ENCODE results near the gene IZUMO2. TPM values are rescaled to one million over a fixed set of nuclear protein-coding genes. Genes with fewer than 3 reads are reported as not detected.
"Not testable (repeated sequence)": the region's sequence is repeated elsewhere in the genome, so short reads cannot be mapped to it uniquely, and the experiment has no call there.

Gene IZUMO2
- total RNA-seq, 1 experiment from 2014 or later, result not detected

DNA sequence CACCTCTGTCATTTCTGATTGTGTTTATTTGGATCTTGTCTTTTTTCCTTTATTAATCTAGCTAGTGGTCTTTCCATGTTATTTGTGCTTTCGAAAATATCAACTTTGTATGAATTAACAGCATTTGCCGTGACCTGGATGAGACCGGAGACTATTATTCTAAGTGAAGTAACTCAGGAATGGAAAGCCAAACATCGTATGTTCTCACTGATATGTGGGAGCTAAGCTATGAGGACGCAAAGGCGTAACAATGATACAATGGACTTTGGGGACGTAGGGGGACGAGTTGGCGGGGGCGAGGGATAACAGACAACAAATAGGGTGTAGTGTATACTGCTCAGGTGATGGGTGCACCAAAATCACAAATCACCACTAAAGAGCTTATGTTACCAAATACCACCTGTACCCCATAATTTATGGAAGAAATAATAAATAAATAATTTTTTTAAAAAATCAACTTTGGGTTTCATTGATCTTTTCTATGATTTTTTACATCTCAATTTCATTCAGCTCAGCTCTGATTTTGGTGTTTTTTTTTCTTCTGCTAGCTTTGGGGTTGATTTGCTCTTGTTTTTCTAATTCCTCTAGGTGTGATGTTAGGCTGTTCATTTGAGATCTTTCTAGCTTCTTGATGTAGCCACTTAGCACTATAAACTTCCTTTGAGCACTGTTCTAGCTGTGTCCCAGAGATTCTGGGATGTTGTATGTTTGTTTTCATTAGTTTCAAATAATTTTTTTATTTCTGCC is 27.1 kb downstream of the IZUMO2 start:
- not testable (repeated sequence) for H3K27me3 ChIP-seq (ENCODE audit: control insufficient read depth, insufficient read depth, low read length); H3K4me3 ChIP-seq (ENCODE audit: insufficient read depth, low read depth, low read length); H3K36me3 ChIP-seq (replicated peaks; ENCODE audit: control insufficient read depth, insufficient read depth, low read length); DNase-seq

DNA sequence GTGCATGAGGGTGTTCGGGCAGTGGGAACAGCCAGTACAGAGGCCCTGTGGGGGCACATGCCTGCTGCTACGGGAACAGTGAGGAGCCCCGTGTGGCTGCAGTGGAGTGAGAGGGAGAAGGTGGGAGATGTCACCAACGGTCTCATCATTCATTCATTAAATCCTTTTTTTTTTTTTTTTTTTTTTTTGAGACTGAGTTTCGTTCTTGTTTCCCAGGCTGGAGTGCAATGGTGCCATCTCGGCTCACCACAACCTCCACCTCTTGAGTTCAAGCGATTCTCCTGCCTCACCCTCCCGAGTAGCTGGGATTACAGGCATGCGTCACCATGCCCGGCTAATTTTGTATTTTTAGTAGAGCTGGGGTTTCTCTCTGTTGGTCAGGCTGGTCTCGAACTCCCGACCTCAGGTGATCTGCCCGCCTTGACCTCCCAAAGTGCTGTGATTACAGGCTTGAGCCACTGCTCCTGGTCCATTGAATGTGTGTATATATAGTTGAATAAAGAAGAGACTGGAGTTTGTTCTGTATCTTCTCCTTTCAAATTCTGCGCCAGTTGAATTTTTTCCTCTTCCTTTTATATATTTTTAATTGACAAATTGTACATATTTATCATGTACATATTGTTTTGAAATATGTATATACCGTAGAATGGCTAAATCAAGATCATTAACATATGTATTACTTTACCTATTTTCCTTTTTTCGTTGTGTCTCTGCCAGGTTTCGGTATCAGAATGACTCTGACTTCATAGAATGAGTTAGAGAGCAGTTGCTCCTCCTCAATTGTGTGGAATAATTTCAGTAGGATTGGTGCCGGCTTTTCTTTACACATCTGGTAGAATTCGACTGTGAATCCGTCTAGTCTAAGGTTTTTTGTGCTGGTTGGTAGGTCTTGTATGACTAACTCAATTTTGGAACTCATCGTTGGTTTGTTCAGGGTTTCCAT is 28.0 kb downstream of the IZUMO2 start:
- DNase-seq; H3K36me3 ChIP-seq (replicated peaks; ENCODE audit: control insufficient read depth, insufficient read depth, low read length); H3K4me3 ChIP-seq (ENCODE audit: insufficient read depth, low read depth, low read length); H3K27me3 ChIP-seq (ENCODE audit: control insufficient read depth, insufficient read depth, low read length): not testable (repeated sequence)

DNA sequence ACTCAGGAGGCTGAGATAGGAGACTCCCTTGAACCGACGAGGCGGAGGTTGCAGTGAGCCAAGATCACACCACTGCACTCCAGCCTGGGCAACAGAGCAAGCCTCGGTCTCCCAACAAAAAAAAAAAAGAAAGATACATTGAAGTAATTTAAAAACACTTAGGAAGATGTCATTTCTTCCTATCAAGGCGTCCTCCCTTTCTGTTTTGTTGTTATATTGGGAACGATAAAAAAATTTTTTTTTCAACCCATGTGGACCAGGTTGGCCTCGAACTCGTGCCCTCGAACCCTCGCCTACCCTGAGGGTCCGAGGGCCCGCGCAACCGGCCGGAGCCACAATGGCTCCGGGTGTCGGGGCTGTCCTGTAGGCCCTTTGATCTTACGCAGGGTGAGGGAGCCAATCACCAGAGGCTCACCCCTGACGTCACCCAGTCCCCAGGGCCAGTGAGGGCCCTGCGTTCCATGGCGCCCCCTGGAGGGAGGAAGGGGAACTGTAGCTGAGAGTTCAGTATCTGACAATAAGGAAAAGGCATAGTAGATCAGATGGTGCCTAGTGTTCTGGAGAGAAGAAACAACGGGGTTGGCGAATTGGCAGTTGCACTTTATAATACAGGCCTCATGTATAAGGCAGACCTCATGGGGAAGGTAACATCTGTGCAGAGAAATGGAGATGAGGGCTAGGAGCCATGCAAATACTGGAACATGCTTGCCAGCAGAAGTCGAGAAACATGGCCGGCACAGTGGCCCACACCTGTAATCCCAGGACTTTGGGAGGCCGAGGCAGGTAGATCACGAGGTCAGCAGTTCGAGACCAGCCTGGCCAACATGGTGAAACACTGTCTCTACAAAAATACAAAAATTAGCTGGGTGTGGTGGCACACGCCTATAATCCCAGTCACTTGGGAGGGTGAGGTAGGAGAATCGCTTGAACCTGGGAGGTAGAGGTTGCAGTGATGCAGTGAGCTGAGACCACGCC is 29.3 kb downstream of the IZUMO2 start:
- not testable (repeated sequence) for H3K36me3 ChIP-seq (replicated peaks; ENCODE audit: control insufficient read depth, insufficient read depth, low read length); H3K27me3 ChIP-seq (ENCODE audit: control insufficient read depth, insufficient read depth, low read length); DNase-seq; H3K4me3 ChIP-seq (ENCODE audit: insufficient read depth, low read depth, low read length)

DNA sequence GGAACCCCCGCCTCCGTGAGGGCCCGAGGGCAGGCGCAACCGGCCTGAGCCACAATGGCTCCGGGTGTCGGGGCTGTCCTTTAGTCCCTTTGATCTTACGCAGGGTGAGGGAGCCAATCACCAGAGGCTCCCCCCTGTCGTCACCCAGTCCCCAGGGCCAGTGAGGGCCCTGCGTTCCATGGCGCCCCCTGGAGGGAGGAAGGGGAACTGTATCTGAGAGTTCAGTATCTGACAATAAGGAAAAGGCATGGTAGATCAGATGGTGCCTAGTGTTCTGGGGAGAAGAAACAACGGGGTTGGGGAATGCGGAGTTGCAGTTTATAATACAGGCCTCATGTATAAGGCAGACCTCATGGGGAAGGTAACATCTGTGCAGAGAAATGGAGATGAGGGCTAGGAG is 59.1 kb downstream of the IZUMO2 start:
- DNase-seq; H3K27me3 ChIP-seq (ENCODE audit: control insufficient read depth, insufficient read depth, low read length); H3K4me3 ChIP-seq (ENCODE audit: insufficient read depth, low read depth, low read length): not testable (repeated sequence)

DNA sequence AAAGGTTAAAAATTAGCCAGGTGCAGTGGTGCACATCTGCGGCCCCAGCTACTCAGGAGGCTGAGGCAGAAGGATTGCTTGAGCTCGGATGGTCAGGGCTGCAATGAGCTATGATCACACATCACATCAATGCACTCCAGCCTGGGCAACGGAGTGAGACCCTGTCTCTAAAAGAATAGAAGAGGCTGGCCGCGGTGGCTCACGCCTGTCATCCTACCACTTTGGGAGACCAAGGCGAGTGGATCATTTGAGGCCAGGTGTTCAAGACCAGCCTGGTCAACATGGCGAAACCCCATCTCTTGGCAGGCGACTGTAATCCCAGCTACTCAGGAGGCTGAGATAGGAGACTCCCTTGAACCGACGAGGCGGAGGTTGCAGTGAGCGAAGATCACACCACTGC is 59.7 kb downstream of the IZUMO2 start:
- not testable (repeated sequence) for H3K27me3 ChIP-seq (ENCODE audit: control insufficient read depth, insufficient read depth, low read length); H3K36me3 ChIP-seq (replicated peaks; ENCODE audit: control insufficient read depth, insufficient read depth, low read length); DNase-seq; H3K4me3 ChIP-seq (ENCODE audit: insufficient read depth, low read depth, low read length)

More for the DNA sequence above, 59.1 kb downstream of the IZUMO2 start:
- not testable (repeated sequence) for H3K36me3 ChIP-seq (replicated peaks; ENCODE audit: control insufficient read depth, insufficient read depth, low read length)

Other genes with a start within 250 kb of the IZUMO2 start
- gene ATF5, start 234.1 kb downstream of the IZUMO2 start, total RNA-seq (2014; rRNA removed; shearing (Covaris generic)), result 10.7 and 15.0 TPM in 2 replicates
- 104 and 109 TPM in 2 replicates for gene NUP62, start 233.8 kb downstream of the IZUMO2 start, total RNA-seq (2014; rRNA removed; shearing (Covaris generic))
- gene SIGLEC11, start 202.1 kb downstream of the IZUMO2 start, total RNA-seq (2014; rRNA removed; shearing (Covaris generic)), result not detected in 2 replicates
- gene VRK3, start 137.9 kb downstream of the IZUMO2 start, total RNA-seq (2014; rRNA removed; shearing (Covaris generic)), result 27.7 and 34.3 TPM in 2 replicates
- gene ZNF473, start 137.3 kb downstream of the IZUMO2 start, total RNA-seq (2014; rRNA removed; shearing (Covaris generic)), result 6.8 and 8.2 TPM in 2 replicates
- gene MYH14, start 40.3 kb upstream of the IZUMO2 start, total RNA-seq (2014; rRNA removed; shearing (Covaris generic)), result 4.1 and 6.1 TPM in 2 replicates
- 0.14 and 0.37 TPM in 2 replicates for gene KCNC3, start 166.1 kb upstream of the IZUMO2 start, total RNA-seq (2014; rRNA removed; shearing (Covaris generic))
- 0.44 and 0.59 TPM in 2 replicates for gene NAPSA, start 202.4 kb upstream of the IZUMO2 start, total RNA-seq (2014; rRNA removed; shearing (Covaris generic))
- gene NR1H2, start 213.2 kb upstream of the IZUMO2 start, total RNA-seq (2014; rRNA removed; shearing (Covaris generic)), result 73.7 and 90.1 TPM in 2 replicates
- 167 and 185 TPM in 2 replicates for gene POLD1, start 221.1 kb upstream of the IZUMO2 start, total RNA-seq (2014; rRNA removed; shearing (Covaris generic))

Measured in H7 (cell line).